Esophagus squamous epithelium (tissue), 5 donors: ENCODE measurements around the gene LPIN2. TPM values are rescaled to one million over a fixed set of nuclear protein-coding genes. Genes with fewer than 3 reads are reported as not detected.

Source experiments
- DNase-seq: peaks from one replicate; lab custom pipeline; 2025; lab: John Stamatoyannopoulos, UW
- H3K27ac ChIP-seq, 4 donors: fragments of 200-600 bp; sonication (generic); one replicate each; pipeline ENCODE4 v1.5.1; 2016 to 2019; ENCODE audit warnings: mild to moderate bottlenecking in 1 of 4
- H3K27me3 ChIP-seq, 4 donors: fragments of 200-600 bp; sonication (generic); 1 replicate in 3 of 4; 2 replicates in 1 of 4; pipeline versions ENCODE4 v1.5.1 to v1.6.0; 2017 to 2021; ENCODE audit warnings: antibody characterized with exemption in 1 of 4
- H3K36me3 ChIP-seq, 3 donors: fragments of 200-600 bp; sonication (generic); one replicate each; pipeline ENCODE4 v1.5.1; 2016 to 2019
- H3K4me1 ChIP-seq, 3 donors: fragments of 200-600 bp; sonication (generic); one replicate each; pipeline ENCODE4 v1.5.1; 2017 to 2019
- H3K4me3 ChIP-seq, 4 donors: fragments of 200-600 bp; sonication (generic); 1 replicate in 3 of 4; 2 replicates in 1 of 4; pipeline ENCODE4 v1.5.1; 2016 to 2019; ENCODE audit warnings: mild to moderate bottlenecking in 2 of 4, moderate library complexity in 1 of 4
- H3K9me3 ChIP-seq, 3 donors: fragments of 200-600 bp; sonication (generic); one replicate each; pipeline ENCODE4 v1.5.1; 2016 to 2019
- CTCF ChIP-seq, 6 experiments: fragments of 450-650 bp in 4 of 6; fragments of 200-600 bp in 2 of 6; sonication (generic) in 2 of 6; IDR thresholded peaks; one replicate each; pipeline ENCODE4 v1.5.1; 2016 to 2019; ENCODE audit warnings: antibody characterized with exemption in 6 of 6, mild to moderate bottlenecking in 4 of 6, moderate library complexity in 4 of 6
- POLR2A ChIP-seq, 4 donors: fragments of 450-650 bp; IDR thresholded peaks; one replicate each; pipeline ENCODE4 v1.6.1; 2017; ENCODE audit warnings: antibody characterized with exemption in 4 of 4, mild to moderate bottlenecking in 4 of 4, moderate library complexity in 3 of 4
- WGBS, 2 donors: methylation state at CpG; one replicate each; pipeline ENCODE4 v1.1.5; 2018; 5-methylcytosine and 5-hydroxymethylcytosine counted together
- intact Hi-C: fragments of 100-400 bp; cut with DNase I; formaldehyde crosslinking; loops from one replicate; pipeline ENCODE4 v1.15.0; 2022
- small RNA-seq, 4 donors: library from RNA; depleted of rRNA; stranded (forward); fragments of <200 nt; gene quantifications; one replicate each; pipeline ENCODE3, GENCODE V24; 2016
- total RNA-seq, 4 donors: library from RNA; depleted of rRNA; stranded (reverse); fragments of >200 nt; gene quantifications; one replicate each; pipeline ENCODE4 v1.1.0, GENCODE V29; 2016
- donor health status: DM: yes; HTN: yes; CAD: no.

Gene LPIN2
- total RNA-seq, 4 donors from 2014 or later: 7.2 to 17.9 (median 12.6) TPM

DNA sequence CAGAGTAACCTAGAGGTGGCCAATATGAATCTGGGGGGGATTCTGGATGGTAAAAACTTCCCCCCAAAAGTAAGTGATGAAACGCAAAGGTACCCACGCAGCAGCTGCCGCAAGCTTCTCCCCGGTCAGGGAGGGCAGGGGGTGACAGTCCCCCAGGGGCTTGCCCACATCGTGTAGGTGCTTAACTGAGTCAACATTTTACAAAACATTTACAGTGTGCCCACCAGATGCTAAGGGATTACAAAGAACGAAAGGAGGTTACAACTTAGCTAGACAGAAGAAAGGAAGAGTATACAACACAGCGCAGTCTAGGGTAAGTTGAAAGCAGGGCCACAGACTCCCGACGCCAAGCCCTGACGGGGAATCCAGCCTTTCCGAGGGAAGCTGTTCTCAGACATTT is 45.6 kb downstream of the LPIN2 start:
- Histone ChIP-seq H3K4me1 (peaks cover 6 to 49% (median 21%) of the 10 kb centered on the region in 3 donors), H3K27me3 (no peaks in the 10 kb centered on the region), H3K36me3 (no peaks in the 10 kb centered on the region), H3K9me3 (no peaks in the 10 kb centered on the region), H3K4me3 (no peak overlapping the region), H3K27ac (peak overlapping the region in 2 of 4 donors; percentile 5 to 73)
- TF ChIP-seq CTCF (IDR thresholded peaks at IDR 0.05): no peak
- TF ChIP-seq POLR2A (IDR thresholded peaks at IDR 0.05): no peak
- 84 to 92% methylated on average over 10 to 11 of the region's 11 CpGs for WGBS, 2 donors
- DNase-seq: no peak
- intact Hi-C loops: no loop called here

- H3K9me3 ChIP-seq: no peaks in the 10 kb centered on the region
- H3K4me3 ChIP-seq: no peak overlapping the region
- intact Hi-C loops: no loop called here
- no peaks in the 10 kb centered on the region for H3K36me3 ChIP-seq
- 82 to 86% methylated on average over 4 of the region's 4 CpGs for WGBS, 2 donors
- H3K27ac ChIP-seq: no peak overlapping the region
- H3K27me3 ChIP-seq: no peaks in the 10 kb centered on the region
- peaks cover 12 to 53% (median 23%) of the 10 kb centered on the region in 3 donors for H3K4me1 ChIP-seq
- TF ChIP-seq POLR2A (IDR thresholded peaks at IDR 0.05) (no peak), CTCF (IDR thresholded peaks at IDR 0.05) (no peak)
- no peak for DNase-seq
These were observed 46.4 kb downstream of the LPIN2 start for GRCh38 chr18:2966560-2966959.

- H3K9me3 ChIP-seq: no peaks in the 10 kb centered on the region
- intact Hi-C loops: no loop called here
- no peaks in the 10 kb centered on the region for H3K27me3 ChIP-seq
- H3K36me3 ChIP-seq: no peaks in the 10 kb centered on the region
- H3K4me3 ChIP-seq: no peak overlapping the region
- TF ChIP-seq POLR2A (IDR thresholded peaks at IDR 0.05): no peak
- no peak for TF ChIP-seq CTCF (IDR thresholded peaks at IDR 0.05)
- peaks cover 14 to 53% (median 23%) of the 10 kb centered on the region in 3 donors for H3K4me1 ChIP-seq
- no peak overlapping the region for H3K27ac ChIP-seq
- WGBS, 2 donors: 80 to 92% methylated on average over 4 of the region's 4 CpGs
- no peak for DNase-seq
These were observed 47.1 kb downstream of the LPIN2 start for GRCh38 chr18:2965797-2966196.

DNA sequence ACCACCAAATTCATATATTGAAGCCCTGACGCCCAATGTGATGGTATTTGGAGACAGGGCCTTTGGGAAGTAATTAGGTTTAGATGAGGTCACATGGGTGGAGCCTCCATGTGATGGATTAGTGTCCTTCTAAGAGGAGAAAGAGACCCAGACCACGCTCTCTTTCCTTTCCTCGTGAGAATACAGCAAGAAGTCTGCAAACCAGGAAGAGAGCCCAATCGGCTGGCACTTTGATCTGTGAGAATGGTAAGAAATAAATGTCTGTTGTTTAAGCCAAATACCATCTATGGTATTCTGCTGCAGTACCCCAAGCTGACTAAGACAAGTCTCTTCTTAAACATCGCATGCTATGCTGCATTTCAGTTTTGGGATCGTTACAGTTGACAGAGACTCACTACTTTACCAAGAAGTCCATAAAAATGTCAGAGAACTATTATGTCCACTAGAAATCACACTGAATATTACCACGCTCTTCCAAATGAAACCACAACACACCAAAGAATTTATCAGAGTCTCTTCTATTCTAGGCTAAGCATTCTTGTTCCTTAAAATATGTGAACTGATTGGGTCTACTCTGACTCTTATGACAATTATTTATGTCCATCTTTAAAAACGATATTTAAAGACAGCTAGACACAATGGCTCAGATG is 48.5 kb downstream of the LPIN2 start:
- no peak for TF ChIP-seq CTCF (IDR thresholded peaks at IDR 0.05)
- TF ChIP-seq POLR2A (IDR thresholded peaks at IDR 0.05): no peak

More for the DNA sequence above, 48.5 kb downstream of the LPIN2 start:
- WGBS, 2 donors: 72 to 81% methylated on average over 8 of the region's 8 CpGs
- intact Hi-C loops: no loop called here
- Histone ChIP-seq H3K9me3 (no peaks in the 10 kb centered on the region), H3K36me3 (no peaks in the 10 kb centered on the region), H3K27ac (no peak overlapping the region), H3K4me3 (no peak overlapping the region), H3K27me3 (no peaks in the 10 kb centered on the region), H3K4me1 (peaks cover 8 to 54% (median 21%) of the 10 kb centered on the region in 3 donors)
- no peak for DNase-seq

Small RNA genes within 50 kb of the gene (small RNA-seq; reads per million reads assigned to genes)
- gene RF00156: 0 to 0.09 (median 0) reads per million in 4 donors

Other genes starting within 250 kb of the LPIN2 start
- 10 to 100 TPM in 1 of 4 donors, 1 to 10 TPM in 3; 3.2 to 11.1 (median 5.5) TPM for gene EMILIN2, start 166.1 kb downstream of the LPIN2 start, total RNA-seq
- gene MYOM1, start 206.8 kb upstream of the LPIN2 start, total RNA-seq: 1 to 10 TPM in 1 of 4 donors, under 1 TPM in 3; 0.23 to 2.5 (median 0.52) TPM
- 100 to 1,000 TPM; 281 to 361 (median 317) TPM for gene MYL12A, start 234.7 kb upstream of the LPIN2 start, total RNA-seq
- 100 to 1,000 TPM; 362 to 430 (median 386) TPM for gene MYL12B, start 249.0 kb upstream of the LPIN2 start, total RNA-seq